Neural cell (in vitro differentiated cells): ENCODE data around the gene PCP4. TPM values are rescaled to one million over a fixed set of nuclear protein-coding genes. Genes with fewer than 3 reads are reported as not detected.

Experiments
- H2AFZ ChIP-seq: fragments of 200-600, 300-800 bp; sonication (generic), shearing (Covaris generic); 2 replicates; pipeline ENCODE4 v1.6.0; 2014; ENCODE audit warnings: low read depth, mild to moderate bottlenecking, antibody characterized with exemption, low read length, moderate library complexity
- H3F3A ChIP-seq: fragments of 200-600 bp; shearing (Covaris generic); 2 replicates; pipeline ENCODE4 v1.6.1; 2016; ENCODE audit warnings: mild to moderate bottlenecking, moderate library complexity, mixed read lengths, antibody characterized with exemption, low read length; ENCODE audit not compliant: insufficient read depth, poor library complexity, severe bottlenecking
- H3K27ac ChIP-seq: fragments of 200-600, 300-800 bp; sonication (generic), shearing (Covaris generic); 2 replicates; pipeline ENCODE4 v1.5.1; 2014; ENCODE audit warnings: mild to moderate bottlenecking, low read length, moderate library complexity
- H3K27me3 ChIP-seq: fragments of 300-800, 200-600 bp; sonication (generic), shearing (Covaris generic); 2 replicates; pipeline ENCODE4 v1.6.0; 2014; ENCODE audit warnings: mild to moderate bottlenecking, low read depth, low read length, moderate library complexity; ENCODE audit not compliant: insufficient read depth
- H3K36me3 ChIP-seq: fragments of 300-800, 200-600 bp; sonication (generic), shearing (Covaris generic); 2 replicates; pipeline ENCODE4 v1.5.1; 2014; ENCODE audit warnings: mild to moderate bottlenecking, antibody characterized with exemption, low read length, moderate library complexity; ENCODE audit not compliant: insufficient read depth
- H3K4me2 ChIP-seq: fragments of 300-800, 200-600 bp; sonication (generic), shearing (Covaris generic); 2 replicates; pipeline ENCODE4 v1.6.0; 2014; ENCODE audit warnings: mild to moderate bottlenecking, low read length
- H3K4me3 ChIP-seq: fragments of 300-800, 200-600 bp; sonication (generic), shearing (Covaris generic); 2 replicates; pipeline ENCODE4 v1.5.1; 2014; ENCODE audit warnings: mild to moderate bottlenecking, low read length, moderate library complexity
- H3K79me2 ChIP-seq: fragments of 200-600 bp; shearing (Covaris generic); replicated peaks from 2 replicates; pipeline ENCODE4 v1.6.0; 2014; ENCODE audit warnings: mild to moderate bottlenecking, low read length, moderate library complexity; ENCODE audit not compliant: insufficient read depth
- H3K9ac ChIP-seq: fragments of 300-800, 200-600 bp; sonication (generic), shearing (Covaris generic); 2 replicates; pipeline ENCODE4 v1.6.1; 2016; ENCODE audit warnings: mild to moderate bottlenecking, low read length, mixed read lengths
- H3K9me2 ChIP-seq: fragments of 200-600 bp; shearing (Covaris generic); 2 replicates; pipeline ENCODE4 v1.6.1; 2016; ENCODE audit warnings: mild to moderate bottlenecking, low read length, mixed read lengths; ENCODE audit not compliant: insufficient read depth
- H3K9me3 ChIP-seq: fragments of 200-600, 300-800 bp; sonication (generic), shearing (Covaris generic); 2 replicates; pipeline ENCODE4 v1.6.1; 2016; ENCODE audit warnings: mild to moderate bottlenecking, mixed run types, low read length, moderate library complexity, mixed read lengths
- H4K20me1 ChIP-seq: fragments of 200-600 bp; shearing (Covaris generic); 2 replicates; pipeline ENCODE4 v1.6.1; 2016; ENCODE audit warnings: mild to moderate bottlenecking, mixed run types; ENCODE audit not compliant: insufficient read depth
- CTCF ChIP-seq: fragments of 450-650 bp; IDR thresholded peaks from 2 replicates; pipeline ENCODE4 v1.5.1; 2014; ENCODE audit warnings: antibody characterized with exemption, mild to moderate bottlenecking, moderate library complexity; ENCODE audit not compliant: poor library complexity, severe bottlenecking
- EP300 ChIP-seq: fragments of 450-650 bp; conservative IDR thresholded peaks from 2 replicates; pipeline ENCODE4 v1.6.1; 2014; ENCODE audit warnings: antibody characterized with exemption, mild to moderate bottlenecking, moderate library complexity; ENCODE audit not compliant: poor library complexity, severe bottlenecking
- EZH2 ChIP-seq: fragments of 200-600, 300-800 bp; shearing (Covaris generic), sonication (generic); IDR thresholded peaks from 2 replicates; pipeline ENCODE4 v1.6.1; 2014; ENCODE audit warnings: antibody characterized with exemption, low read length, borderline replicate concordance, mild to moderate bottlenecking; ENCODE audit not compliant: insufficient read depth, poor library complexity, severe bottlenecking
- MXI1 ChIP-seq: fragments of 450-650 bp; conservative IDR thresholded peaks from 2 replicates; pipeline ENCODE4 v1.6.1; 2014; ENCODE audit warnings: antibody characterized with exemption, mild to moderate bottlenecking; ENCODE audit not compliant: poor library complexity, severe bottlenecking
- POLR2AphosphoS5 ChIP-seq: IDR thresholded peaks from 2 replicates; pipeline ENCODE4 v1.6.1; 2012
- RAD21 ChIP-seq: fragments of 450-650 bp; conservative IDR thresholded peaks from 2 replicates; pipeline ENCODE4 v1.6.1; 2014; ENCODE audit warnings: antibody characterized with exemption, mild to moderate bottlenecking, moderate library complexity
- SMC3 ChIP-seq: fragments of 450-650 bp; conservative IDR thresholded peaks from 2 replicates; pipeline ENCODE4 v1.6.1; 2014; ENCODE audit warnings: antibody characterized with exemption, mild to moderate bottlenecking, moderate library complexity; ENCODE audit not compliant: poor library complexity
- TAF1 ChIP-seq: IDR thresholded peaks from 2 replicates; pipeline ENCODE4 v1.6.1; 2012; ENCODE audit warnings: low read depth
- polyA plus RNA-seq: library from polyadenylated mRNA; depleted of rRNA; stranded (reverse); fragments of >200 nt; gene quantifications from 2 replicates; pipeline ENCODE4 v1.2.3, GENCODE V29; 2014
- TF ChIP-seq, protein P1 (sequence below): IDR thresholded peaks from 2 replicates; pipeline ENCODE4 v1.6.1; 2012; ENCODE audit warnings: borderline replicate concordance

The PCP4 gene
- polyA plus RNA-seq, 1 donor from 2014 or later = 10.1 TPM

- H3K79me2 ChIP-seq = no peaks in the 10 kb centered on the region
- TF ChIP-seq EZH2 (no peak), EP300 (no peak), TAF1 (no peak), POLR2AphosphoS5 (no peak), RAD21 (no peak), SMC3 (no peak), MXI1 (no peak), CTCF (no peak)
- TF ChIP-seq, protein P1, sequence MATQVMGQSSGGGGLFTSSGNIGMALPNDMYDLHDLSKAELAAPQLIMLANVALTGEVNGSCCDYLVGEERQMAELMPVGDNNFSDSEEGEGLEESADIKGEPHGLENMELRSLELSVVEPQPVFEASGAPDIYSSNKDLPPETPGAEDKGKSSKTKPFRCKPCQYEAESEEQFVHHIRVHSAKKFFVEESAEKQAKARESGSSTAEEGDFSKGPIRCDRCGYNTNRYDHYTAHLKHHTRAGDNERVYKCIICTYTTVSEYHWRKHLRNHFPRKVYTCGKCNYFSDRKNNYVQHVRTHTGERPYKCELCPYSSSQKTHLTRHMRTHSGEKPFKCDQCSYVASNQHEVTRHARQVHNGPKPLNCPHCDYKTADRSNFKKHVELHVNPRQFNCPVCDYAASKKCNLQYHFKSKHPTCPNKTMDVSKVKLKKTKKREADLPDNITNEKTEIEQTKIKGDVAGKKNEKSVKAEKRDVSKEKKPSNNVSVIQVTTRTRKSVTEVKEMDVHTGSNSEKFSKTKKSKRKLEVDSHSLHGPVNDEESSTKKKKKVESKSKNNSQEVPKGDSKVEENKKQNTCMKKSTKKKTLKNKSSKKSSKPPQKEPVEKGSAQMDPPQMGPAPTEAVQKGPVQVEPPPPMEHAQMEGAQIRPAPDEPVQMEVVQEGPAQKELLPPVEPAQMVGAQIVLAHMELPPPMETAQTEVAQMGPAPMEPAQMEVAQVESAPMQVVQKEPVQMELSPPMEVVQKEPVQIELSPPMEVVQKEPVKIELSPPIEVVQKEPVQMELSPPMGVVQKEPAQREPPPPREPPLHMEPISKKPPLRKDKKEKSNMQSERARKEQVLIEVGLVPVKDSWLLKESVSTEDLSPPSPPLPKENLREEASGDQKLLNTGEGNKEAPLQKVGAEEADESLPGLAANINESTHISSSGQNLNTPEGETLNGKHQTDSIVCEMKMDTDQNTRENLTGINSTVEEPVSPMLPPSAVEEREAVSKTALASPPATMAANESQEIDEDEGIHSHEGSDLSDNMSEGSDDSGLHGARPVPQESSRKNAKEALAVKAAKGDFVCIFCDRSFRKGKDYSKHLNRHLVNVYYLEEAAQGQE = no peak
- H3F3A ChIP-seq = no peaks in the 10 kb centered on the region
- H2AFZ ChIP-seq = no peak overlapping the region
- no peaks in the 10 kb centered on the region for H3K9me3 ChIP-seq
- H3K36me3 ChIP-seq = no peaks in the 10 kb centered on the region
- no peaks in the 10 kb centered on the region for H3K27me3 ChIP-seq
- no peak overlapping the region for H3K27ac ChIP-seq
- no peak overlapping the region for H3K4me3 ChIP-seq
- no peak overlapping the region for H3K4me2 ChIP-seq
- H3K9me2 ChIP-seq = no peaks in the 10 kb centered on the region
- no peaks in the 10 kb centered on the region for H4K20me1 ChIP-seq
- H3K9ac ChIP-seq = no peak overlapping the region
Measured at GRCh38 chr21:39902986-39903385, 35.7 kb downstream of the PCP4 start.

DNA sequence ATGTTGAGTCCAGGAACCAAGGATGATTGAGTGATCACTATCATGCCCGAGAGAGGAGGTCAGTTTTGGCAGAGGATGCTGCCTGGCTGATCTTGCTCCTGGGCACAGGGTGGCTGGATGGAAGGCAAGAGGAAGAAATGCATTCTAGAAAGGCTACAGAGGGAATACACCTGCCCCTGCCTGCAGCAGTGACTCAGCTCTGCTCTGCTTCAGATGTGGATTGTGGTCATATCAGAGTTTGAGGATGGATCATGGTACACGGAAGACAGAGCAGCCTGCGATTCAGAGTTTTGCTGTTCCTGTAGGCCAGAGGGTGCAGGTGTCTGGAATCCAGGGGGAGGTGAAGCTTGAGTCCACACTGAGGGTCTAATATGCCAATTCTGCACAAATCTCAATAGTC is 37.2 kb downstream of the PCP4 start:
- no peak overlapping the region for H3K4me2 ChIP-seq
- TF ChIP-seq SMC3 (no peak), MXI1 (no peak), RAD21 (no peak), POLR2AphosphoS5 (no peak), EP300 (no peak), TAF1 (no peak), CTCF (no peak), EZH2 (no peak)
- H3K9me2 ChIP-seq = no peaks in the 10 kb centered on the region
- H2AFZ ChIP-seq = no peak overlapping the region
- H3K36me3 ChIP-seq = no peaks in the 10 kb centered on the region
- H3K9me3 ChIP-seq = no peaks in the 10 kb centered on the region
- no peaks in the 10 kb centered on the region for H3K27me3 ChIP-seq
- H3K4me3 ChIP-seq = no peak overlapping the region
- H3F3A ChIP-seq = no peaks in the 10 kb centered on the region
- no peaks in the 10 kb centered on the region for H4K20me1 ChIP-seq
- no peak overlapping the region for H3K27ac ChIP-seq
- H3K9ac ChIP-seq = no peak overlapping the region
- H3K79me2 ChIP-seq = no peaks in the 10 kb centered on the region
